Fibroblast of skin of back (primary cell): ENCODE data around the gene CLTRN. TPM values are rescaled to one million over a fixed set of nuclear protein-coding genes. Genes with fewer than 3 reads are reported as not detected.
"Not testable (repeated sequence)": the region's sequence is repeated elsewhere in the genome, so short reads cannot be mapped to it uniquely, and the experiment has no call there.

ENCODE experiments used
- DNase-seq: peaks from one replicate; pipeline ENCODE4 v3.0.0-alpha.2; 2013
- polyA plus RNA-seq, 2 experiments: library from polyadenylated mRNA; unstranded; fragments of 120-200 nt; gene quantifications; one replicate each; pipeline ENCODE4 v1.2.1, GENCODE V29; 2013; ENCODE audit not compliant: insufficient read length in 2 of 2

The CLTRN gene, protein sequence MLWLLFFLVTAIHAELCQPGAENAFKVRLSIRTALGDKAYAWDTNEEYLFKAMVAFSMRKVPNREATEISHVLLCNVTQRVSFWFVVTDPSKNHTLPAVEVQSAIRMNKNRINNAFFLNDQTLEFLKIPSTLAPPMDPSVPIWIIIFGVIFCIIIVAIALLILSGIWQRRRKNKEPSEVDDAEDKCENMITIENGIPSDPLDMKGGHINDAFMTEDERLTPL
- polyA plus RNA-seq (2013, experiment 1 of 2; ENCODE audit: insufficient read length): not detected
- 0.34 TPM for polyA plus RNA-seq (2013, experiment 2 of 2; ENCODE audit: insufficient read length)

GRCh38 chrX:15664487-15665444, at the start of gene CLTRN:
CLTRN (minus strand) TSS chrX:15664805; CDS start chrX:15664775, 30 bp downstream.
- no peak for DNase-seq

GRCh38 chrX:15704273-15704672, 39.7 kb upstream of the CLTRN start:
- DNase-seq: not testable (repeated sequence)

- not testable (repeated sequence) for DNase-seq
Observed at GRCh38 chrX:15703809-15704208, 39.2 kb upstream of the CLTRN start.

- no peak for DNase-seq
Observed at GRCh38 chrX:15702488-15703371, 38.1 kb upstream of the CLTRN start.

DNA sequence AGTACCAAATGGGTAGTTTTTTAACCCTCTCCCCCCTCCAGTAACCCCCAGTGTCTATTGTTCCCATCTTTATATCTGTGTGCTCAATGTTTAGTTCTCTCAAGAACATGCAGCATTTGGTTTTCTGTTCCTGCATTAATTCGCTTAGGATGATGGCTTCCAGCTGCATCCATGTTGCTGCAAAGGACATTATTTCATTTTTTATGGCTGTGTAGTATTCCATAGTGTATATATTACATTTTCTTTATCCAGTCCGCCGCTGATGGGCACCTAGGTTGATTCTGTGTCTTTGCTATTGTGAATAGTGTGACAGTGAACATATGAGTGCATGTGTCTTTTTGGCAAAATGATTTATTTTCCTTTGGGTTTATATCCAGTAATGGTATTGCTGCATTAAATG, 31.9 kb upstream of the CLTRN start:
- no peak for DNase-seq

DNA sequence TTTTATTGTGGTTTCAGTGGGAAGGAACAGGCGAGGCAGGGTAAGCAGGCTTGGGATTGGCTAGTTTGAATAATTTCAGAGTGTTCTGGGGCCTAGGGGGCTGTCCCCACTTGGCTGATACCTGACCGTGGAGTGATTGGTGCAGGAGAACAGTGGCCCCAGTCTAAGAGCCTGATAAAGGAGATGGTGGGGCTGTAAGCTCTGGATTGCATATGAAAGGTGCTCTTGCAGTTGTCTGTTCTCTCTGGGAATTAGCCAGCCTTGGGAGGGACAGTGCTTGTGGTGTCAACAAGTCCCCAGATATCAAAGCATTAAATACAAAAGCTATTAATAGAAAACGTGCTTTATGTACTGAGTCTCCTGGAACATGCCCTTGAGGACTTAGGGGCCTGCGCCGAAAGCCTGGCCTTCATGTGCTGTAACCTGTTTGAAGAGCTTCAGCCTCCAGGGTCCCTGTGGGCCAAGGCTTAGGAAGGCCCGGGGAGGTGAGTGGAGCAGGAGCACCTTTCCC, 30.4 kb upstream of the CLTRN start:
- no peak for DNase-seq

GRCh38 chrX:15686818-15687685, 22.4 kb upstream of the CLTRN start:
- peak; percentile 54 for DNase-seq

- no peak for DNase-seq
Observed at GRCh38 chrX:15683193-15683592, 18.6 kb upstream of the CLTRN start.

DNA sequence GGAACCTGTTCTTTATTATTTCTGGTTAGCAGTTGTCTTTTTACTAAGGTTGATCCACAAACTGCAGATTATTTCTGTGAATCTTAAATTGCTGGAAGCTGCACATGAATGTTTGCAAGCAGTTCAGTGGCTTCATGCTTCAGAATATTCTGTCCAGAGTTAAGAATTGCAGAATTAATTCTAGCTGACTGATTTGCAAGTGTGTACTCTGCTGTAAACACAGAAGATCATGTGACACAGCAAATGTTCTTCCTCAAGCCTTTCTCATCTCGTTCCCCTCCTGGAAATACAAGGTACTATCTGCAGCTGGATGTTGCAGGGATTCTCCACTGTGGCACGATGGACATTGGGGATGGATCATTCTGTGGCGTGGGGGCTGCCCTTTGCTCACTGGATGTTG, 16.8 kb upstream of the CLTRN start:
- DNase-seq: no peak

- peak; percentile 0 for DNase-seq
Observed at GRCh38 chrX:15680401-15680800, 15.8 kb upstream of the CLTRN start.

DNA sequence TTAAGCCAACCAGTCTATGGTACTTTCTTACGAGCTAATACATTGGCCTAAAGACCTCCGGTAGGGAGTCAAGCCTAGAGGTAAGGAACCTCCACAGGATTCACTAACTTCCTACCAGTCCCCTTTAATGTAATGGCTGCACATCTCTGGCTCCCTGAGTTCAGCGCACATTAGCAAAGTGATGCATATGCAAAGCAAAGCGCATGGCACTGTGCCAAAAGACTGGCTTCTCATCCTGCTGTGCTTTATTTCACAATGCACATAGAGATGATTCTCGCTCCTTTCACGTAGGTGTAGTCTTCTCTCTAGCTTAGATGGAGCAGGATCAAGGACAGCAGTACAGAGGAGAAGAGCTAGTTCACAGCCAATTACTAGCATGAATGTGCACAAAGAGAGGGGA, 14.6 kb upstream of the CLTRN start:
- no peak for DNase-seq

DNA sequence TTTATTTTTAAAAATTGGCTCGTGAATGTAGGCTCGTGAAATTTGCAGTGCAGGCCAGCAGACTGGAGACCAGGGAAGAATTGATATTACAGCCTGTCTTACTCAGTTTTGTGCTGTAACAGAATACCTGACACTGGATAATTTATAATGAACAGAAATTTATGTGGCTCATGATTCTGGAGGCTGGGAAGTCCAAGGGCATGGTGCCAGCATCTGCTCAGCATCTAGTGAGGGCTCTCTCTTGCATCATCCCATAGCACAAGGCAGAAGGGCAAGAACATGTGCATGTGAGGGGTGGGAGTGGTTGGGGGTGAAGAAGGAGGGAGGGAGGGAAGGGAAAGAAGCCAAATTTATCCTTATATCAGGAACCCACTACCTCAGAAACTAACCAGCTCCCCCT, 13.7 kb upstream of the CLTRN start:
- no peak for DNase-seq

DNA sequence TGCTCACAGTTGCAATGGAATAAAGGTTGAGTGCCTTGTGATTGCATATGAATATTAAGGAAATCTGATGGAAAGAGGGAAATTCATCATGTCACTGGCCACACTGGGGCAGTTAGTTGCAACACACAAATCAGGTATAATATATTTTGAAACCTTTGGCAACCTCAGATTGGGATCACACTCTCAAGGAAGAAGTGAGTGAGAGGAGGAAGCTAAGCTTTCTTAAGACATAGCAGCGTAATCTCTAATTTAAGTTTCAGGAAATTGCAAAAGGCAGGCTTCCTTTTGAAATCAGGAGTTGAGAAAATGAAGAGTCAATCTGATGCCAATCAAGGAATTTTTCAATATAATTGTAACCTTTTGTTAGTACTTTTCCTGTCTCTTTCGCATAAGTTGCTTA, 12.3 kb upstream of the CLTRN start:
- no peak for DNase-seq

GRCh38 chrX:15675490-15675921, 10.9 kb upstream of the CLTRN start:
- DNase-seq: no peak

DNA sequence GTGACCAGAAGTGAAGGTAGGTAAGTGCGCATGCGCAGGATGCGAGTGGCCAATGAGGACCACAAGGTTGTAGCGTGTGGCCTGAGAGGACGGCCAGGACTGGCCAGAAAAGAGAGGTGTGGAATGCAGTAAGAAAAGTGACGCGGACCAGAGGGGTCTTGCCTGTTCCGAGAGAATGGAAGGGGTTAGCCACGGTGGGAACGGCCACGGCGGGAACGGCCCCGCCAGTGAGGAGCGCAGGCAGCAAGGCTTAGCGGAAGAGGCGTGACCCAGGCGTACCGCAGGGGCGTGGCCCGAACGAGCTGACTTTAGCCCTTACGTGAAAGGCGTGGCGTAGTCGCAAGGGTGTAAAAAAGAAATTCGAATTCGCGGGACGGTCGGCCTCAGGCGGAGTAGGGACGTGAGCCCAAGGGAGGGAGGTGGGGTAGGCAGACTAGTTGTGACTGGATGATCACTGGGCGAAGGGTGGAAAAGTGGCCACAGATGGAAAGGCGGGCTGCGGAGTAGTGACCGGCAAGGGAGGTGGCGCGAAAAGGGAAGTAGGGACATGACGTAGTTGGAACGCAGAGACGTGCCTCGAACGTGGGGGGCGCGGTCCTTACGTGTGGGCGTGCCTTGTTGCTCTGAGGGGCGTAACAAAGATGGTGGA, 10.4 kb upstream of the CLTRN start:
- DNase-seq: peak; percentile 90

DNA sequence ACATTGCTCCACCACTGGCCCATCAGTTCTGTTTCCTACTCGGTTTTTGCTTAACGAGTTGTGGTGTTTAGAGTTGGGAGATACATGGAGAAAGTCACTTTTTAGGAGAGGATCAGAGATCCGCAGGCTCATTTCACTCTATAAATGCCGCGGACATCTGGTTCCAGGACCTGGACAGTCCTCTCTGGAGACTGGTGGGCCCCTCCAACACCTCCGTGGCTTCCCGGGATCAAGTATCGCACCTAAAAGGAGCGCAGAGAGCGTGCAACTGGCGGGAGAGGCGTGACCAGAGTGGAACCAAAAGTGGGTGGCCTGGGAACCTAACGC, 9.9 kb upstream of the CLTRN start:
- DNase-seq: no peak

DNA sequence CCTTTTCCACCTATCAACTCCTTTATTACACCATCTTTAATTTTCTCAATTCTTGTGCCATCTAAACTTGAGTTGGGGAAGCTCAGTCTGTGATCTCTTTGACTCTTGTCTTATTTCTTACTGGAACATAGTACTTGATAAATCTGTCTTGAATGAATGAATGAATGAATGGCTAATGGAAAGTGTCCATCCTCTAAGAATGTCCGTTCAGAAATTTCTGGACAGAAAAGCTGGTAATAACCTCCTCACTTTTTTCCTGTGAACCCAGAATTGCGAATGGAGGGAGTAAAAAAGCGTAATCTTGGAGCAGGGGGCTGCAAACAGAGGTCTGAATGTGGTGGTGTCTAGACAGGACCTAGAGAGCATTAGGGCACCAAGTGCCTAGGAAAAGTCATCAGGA, 9.4 kb upstream of the CLTRN start:
- no peak for DNase-seq

DNA sequence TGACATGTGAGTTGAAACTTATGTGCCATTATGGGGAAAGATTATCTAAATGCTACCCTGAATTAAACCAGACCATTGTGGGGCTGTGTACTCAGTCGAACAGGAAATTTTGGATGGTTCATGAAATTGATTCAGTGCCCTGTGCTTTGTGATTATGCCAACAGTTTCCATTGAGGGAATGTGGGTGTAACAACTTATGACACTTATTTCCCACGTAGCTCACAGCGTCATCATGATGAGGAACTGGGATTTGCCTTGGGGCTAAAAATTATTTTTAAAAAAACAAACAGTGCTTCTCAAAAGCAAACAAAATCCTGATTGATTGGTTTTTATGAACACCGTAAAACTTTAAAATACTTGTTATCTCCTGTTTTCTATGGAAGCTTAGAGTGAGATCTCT, 8.3 kb upstream of the CLTRN start:
- DNase-seq: no peak

- no peak for DNase-seq
Observed at GRCh38 chrX:15663439-15663838, 1.2 kb downstream of the CLTRN start.

GRCh38 chrX:15654804-15655203, 9.8 kb downstream of the CLTRN start:
- DNase-seq: not testable (repeated sequence)

DNA sequence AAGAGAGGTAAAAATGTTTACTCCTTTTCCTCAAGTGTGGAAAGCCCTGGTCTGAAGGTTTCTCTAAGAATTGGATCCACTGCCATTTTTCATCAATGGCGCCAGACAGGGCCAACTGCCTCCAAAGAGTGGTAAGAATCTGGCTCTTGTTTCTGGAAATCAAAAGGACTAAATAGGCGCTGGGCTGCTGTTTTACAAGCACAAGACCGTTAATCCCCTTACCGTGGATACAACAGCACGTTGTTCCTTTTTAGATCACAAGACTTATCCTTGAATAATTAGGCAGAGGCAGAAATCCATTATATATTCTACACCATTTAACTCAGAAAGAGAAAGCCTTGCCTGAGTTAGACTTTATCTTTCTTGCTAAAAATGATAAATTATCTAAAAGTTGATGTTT, 10.6 kb downstream of the CLTRN start:
- no peak for DNase-seq
